ENCODE measurements around the gene RPL19.
"Not testable (repeated sequence)": the region's sequence is repeated elsewhere in the genome, so short reads cannot be mapped to it uniquely, and the experiment has no call there.

The RPL19 gene

DNA sequence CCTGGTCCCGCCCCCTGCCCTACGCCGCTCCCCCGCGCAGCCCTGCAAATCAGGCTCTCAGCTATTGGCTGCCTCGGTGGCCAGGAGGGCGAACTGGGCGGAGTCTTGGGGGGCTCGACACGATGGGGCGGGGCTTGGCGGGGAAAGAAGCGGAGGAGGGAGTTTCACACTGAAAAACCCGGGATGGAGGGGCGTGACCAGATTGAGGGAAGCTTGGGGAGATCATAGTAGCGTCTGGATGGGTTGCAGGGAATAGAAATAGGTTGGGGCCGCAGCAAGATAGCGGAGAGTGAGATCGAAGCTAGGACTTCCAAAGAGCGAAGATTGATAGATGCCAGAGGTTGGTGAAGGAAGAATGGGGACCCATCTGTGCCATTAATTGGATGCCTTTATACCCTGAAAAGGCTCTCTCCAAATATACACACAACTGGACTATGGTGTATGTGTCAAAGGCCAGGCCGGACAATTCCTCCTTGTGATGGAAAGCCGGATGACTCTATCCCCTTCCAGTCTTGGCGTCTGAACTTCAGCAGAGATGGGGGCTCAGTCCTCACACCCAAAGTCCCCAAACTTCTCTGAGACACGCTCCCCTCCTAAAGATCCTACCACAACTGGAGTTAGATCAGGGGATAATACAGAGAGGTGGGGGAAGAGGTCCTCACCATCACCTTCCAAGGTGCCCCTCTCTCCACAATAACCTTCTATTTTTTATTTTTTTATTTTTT lies 26.0 kb downstream of the RPL19 start:
- no peak for DNase-seq

DNA sequence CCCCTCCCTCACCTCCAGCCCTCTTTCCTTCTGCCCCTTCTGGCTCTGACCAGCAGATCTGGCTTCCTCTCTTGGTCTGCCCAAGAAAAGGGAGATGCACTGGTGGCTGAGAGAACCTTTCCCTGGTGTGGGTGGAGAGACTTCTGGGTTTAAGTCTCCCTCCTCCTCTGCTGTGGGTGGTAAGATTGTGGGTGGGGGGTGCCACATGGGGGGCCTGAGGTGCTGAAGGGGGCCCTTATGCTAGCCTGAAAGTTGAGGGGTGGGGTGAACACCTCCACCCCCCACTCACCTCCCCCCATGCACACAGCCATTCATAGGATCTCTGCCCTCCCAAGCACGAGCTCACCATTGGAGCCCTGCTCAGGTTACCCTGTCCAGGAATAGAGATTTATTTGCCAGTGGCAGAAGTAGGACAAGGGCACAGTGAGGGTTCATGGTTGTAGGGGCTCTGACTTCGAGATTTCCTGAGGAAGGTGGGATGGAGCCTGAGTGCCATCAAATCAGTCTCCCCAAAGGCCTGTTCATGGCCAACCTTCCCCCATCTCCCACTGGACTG lies 27.4 kb downstream of the RPL19 start:
- DNase-seq: no peak

DNA sequence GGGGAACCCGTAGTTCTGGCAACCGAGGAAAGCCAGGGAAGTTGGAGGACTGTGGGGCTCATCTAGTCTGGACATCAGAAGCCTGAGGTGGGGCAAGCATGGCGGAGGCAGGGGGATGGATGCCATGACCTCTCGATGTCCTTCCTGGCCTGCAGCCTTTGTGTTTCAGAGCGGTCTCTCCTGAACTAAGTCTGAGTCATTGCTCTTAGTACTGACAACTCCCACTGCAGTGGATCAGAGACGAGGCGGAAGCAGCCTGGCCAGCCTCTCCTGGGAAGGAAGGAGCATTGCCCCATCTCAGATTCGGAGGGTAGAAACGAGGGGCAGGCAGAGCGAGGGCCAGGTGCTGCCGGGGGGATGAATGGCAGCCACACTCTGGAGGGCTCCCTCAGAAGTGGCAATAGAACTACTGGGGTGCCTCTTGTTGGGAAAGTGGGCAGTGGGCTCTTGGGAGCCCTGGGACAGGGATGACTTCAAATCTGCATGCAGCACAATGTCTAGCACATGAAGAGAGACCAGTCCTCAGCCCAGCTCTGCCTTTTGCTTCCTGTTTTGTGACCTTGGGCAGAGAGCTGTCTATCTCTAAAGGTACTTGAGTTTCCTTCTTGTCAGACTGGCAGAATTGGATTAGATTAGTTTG lies 29.3 kb downstream of the RPL19 start:
- peak; percentile 77 for DNase-seq

DNA sequence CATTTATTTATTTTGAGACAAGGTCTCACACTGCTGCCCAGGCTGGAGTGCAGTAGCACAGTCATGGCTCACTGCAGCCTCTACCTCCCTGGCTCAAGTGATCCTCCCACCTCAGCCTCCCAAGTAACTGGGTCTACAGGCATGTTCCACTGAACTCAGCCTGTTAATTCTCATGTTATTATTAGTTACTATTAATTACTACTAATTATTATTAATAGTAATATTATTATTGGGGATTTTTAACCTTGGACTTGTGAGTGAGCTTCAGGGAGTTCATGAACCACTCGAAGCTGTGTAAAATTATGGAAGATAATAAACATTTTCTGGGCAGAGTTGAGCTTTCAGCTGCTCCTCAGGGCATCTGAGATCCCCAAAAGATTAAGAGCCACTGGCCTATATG lies 30.3 kb downstream of the RPL19 start:
- DNase-seq: no peak

DNA sequence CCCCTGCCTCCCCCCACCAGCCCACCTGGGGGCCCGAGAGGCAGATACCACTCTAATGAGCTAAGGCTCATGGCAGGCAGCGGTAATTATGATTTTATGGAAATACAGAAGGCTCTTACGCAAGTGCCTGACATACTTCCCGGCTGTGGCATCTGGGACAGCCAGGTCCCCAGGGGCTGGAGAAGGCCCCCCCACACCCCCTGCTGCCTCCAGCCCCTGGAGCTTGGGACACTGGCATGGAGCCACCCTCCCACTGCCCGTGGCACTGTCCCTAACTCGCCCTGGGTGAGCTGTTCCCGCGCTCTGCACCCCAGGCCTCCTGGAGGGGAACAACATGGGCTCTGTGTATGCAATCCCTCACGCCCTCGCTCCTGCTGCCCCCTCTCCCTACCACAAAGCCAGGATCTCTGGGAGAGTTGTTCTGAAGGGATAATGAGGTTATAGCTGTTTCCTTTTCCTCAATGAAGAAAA lies 31.0 kb downstream of the RPL19 start:
- no peak for DNase-seq

DNA sequence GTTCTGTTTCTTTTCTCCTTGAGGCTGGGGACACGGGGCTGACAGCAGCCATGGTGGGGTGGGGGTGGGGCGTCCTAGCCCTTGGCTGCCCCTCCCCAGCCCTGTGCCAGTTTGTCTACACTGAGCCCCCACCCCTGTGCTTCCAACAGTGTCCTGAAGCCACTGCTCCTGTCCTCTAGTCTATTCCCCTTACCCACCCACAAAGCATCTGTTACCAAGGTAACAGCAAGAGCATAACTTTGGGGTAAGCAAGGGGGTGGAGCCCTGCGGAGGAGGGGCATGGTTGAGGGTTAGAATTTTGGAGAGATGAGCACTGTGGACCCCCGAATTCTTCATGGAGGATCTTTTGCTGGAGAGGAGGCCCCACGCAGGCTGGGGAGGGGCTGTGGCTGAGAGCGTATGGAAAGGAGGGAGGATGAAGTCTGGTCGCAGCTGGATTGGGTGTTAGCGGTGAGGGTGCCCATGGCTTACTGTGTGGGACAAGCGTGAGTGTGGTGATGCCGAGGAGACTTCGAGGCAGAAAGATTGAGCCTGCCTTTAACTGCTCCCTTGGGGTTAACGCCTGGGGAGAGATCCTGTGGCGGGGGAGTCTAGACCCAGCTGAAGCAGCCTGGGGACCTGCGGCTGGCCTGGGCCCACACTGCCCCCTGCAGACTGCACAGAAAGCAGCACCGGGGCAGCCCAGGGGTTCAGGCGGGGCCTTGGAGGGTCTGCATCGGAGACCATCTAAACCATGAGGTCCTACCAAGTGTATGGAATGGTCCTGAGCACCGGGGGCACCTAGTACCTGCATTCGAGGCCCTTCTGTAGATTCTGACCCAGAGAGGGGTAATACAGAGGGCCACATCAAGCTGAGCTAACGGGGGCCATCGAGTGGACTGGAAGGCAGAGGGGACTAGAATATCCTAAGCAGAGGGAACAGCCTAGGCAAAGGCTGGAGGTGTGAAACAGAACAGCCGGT lies 31.8 kb downstream of the RPL19 start:
- peak; percentile 62 for DNase-seq

DNA sequence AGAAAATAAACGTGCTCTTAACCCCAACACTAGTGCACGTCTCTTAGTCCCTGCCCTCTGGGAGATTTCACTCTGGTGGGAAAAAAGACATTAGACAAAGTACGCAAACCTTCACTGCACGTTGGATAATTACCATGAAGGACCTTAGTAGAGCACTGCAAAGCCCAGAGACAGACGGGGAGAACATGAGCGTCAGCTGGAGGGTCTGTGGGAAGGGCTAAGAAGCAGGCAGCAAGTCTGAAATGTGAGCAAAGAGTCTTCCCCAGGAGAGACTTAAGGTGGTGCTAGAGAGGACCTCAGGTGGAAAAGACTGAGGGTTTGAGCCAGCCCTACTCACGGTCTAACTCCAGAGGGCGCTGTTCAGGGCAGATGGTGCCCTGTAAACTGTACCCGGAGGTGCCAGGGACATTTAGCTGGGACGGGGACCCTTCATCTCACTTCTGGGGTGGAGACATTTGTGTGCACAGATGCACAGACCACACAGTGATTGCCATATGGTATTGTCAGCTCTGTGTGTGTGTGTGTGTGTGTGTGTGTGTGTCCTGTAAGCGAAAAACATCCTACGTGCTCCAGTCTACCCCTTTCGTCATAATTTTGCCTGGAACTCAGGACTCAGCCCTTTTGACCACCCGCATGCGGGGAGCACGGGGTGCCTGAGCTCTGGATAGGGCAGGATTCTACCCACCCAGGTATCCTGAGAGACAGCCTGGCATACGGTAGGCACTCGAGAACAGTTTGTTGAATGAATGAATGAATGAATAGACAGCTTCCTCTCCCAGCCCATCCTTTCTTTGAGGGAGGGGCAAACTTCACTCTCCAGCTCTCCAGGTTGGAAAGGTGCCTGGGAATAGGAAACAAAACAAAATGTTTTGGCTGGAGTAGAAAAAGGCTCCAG lies 35.7 kb downstream of the RPL19 start:
- DNase-seq: peak; percentile 40

DNA sequence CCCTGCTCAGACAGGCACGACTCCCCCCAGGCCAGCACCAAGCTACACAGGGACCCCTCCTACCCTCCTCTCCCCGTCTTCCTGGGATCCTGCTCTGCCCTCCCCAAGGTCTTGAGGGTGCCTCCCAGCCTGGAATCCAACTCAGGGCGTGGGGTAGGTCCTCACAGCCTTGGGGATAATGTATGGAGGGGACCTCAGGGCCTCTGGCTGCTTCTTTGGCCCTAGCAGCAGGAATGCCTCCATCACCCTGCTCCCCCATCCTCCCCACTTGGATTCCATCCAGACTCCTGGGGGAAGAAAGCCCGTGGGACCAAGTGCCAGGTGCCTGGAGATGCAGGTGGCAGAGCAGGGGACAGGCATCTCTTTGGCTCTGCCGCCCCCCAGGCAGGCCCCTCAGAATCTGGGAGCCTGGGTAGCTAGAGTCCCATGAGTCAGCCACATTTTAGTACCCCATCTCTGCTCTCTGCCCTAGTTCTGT lies 36.4 kb downstream of the RPL19 start:
- DNase-seq: no peak

DNA sequence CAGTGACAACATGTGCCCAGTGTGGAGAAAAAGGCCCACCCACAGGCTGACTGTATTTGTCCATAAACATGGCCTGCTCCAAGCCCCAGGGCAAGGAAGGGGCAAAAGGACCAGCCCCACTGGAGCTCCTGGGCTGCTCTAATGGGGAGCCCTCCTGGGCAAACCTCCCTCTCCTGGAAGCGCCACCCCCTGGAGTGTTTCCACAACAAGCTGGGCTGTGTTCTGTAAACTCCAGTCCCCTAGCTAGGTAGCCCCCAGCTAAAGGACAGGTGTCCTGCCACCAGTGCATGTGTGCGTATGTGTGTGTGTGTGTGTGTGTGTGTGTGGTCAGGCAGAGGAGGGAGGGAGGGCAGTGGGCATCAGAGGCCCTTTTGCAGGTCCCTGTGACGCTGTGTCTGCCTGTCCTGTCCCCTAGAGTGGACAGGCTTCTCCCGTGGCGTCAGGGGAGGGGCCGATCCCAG lies 36.9 kb downstream of the RPL19 start:
- DNase-seq: no peak

DNA sequence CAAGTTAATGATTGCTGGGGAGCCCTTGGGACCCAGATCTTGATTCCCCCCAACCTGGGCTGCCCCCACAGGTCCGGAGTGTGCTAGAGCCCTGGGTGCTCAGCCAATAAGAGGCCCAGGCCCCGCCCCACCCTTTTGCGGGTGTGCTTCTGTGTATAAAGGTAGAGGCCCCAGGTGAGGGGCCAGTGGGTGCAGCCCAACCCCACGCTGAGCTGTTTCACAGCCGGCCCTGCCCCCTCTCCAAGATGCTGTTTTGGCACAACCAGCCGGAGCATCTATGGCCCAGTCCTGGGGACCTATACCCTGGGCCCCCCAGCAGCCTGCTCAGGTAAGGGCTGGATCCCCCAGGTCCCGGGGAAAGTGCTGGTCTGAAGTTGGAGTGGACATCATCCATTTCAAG lies 37.5 kb downstream of the RPL19 start:
- no peak for DNase-seq

DNA sequence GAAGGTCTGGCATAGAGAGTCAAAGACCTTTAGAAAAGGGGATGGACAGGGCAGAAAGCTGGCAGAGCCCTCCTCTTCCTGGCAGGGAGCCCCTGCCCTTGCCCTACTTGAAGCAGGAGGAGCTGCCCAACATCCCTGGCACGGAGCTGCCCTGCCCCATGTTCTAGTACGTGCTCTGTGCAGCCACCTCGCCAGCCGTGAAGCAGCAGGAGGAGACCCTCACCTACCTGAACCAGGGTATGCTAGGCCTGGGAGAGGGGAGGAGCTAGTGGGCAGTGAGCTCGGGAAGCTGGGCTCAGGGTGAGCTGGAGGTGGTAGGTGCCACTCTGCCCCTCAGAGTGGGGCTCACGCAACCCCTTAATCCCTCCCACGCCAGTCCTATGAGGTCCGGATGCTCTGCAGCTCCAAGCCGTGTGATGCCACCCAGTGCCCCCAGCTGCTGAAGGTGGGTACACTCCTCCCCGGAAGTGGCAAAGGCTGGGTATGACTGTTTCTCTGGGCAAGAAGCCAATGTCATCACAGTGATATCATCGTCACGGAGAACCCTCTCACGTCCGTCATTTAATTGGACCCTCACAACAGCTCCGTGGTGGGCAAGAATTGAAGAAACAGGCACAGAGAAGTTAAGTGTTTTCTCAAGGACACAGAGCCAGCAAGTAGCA lies 38.4 kb downstream of the RPL19 start:
- peak; percentile 21 for DNase-seq

DNA sequence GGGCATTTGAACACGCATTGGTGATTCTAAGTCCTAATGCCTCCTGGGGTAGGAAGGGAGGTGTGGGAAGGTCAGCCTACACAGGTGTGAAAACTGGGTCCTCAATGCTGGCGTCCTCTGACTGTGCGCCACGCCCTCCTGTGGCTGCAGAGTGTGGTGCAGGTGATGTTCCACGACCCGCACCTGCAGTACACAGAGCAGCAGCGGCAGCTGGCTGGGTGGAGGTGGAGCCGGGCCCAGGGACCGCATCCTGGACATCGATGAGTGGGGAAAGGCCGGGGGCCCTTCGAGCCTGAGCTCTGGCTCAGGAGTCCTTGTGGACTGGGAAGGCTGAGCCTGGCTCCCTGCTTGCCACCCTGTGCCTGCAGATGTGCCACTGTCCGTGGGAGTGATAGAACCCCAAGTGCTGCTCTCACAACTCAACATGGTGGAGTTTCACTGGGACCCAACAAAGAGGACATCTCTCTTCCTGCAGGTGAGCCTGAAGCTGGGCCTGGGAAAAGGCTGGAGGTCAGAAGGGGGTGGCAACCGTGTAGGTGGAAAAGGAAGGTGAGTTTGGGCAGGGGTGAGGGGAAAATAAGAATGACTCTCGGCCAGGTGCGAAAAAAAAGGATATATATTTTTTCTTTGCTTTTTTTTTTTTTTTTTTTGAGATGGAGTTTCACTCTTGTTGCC lies 39.7 kb downstream of the RPL19 start:
- DNase-seq: no peak

DNA sequence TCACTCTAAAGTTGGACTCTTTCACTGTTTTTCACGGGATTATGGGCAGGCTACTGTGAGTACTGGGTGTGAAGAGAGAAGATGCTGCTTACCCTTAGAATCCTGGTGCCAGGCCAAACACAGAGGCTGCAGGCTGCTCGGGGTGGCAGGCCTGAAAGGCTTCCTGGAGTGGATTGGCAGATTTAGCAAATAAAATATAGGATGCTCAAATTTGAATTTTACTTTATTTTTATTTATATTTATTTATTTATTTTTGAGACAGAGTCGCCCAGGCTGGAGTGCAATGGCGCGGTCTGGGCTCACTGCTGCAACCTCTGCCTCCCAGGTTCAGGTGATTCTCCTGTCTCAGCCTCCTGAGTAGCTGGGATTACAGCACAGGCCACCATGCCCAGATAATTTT lies 40.5 kb downstream of the RPL19 start:
- DNase-seq: no peak

DNA sequence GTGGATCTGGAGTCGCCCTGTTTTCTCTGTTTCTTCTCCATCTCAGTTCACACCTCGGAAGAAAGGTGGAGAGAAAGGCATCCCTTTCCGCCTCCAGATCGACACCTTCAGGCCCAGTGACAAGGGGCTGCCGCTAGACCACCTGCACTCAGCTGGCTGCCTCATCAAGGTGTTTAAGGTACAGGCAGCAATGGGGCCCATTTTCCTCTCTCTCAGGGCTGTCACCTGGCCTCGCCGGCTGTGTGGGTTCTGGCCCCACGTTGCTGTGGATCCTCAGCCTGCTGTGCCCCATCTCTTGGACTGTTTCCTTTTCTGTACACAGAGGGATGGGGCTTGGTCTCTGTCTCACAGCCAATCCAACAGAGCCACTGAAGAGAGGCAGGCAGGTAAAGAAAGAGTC lies 43.1 kb downstream of the RPL19 start:
- no peak for DNase-seq

DNA sequence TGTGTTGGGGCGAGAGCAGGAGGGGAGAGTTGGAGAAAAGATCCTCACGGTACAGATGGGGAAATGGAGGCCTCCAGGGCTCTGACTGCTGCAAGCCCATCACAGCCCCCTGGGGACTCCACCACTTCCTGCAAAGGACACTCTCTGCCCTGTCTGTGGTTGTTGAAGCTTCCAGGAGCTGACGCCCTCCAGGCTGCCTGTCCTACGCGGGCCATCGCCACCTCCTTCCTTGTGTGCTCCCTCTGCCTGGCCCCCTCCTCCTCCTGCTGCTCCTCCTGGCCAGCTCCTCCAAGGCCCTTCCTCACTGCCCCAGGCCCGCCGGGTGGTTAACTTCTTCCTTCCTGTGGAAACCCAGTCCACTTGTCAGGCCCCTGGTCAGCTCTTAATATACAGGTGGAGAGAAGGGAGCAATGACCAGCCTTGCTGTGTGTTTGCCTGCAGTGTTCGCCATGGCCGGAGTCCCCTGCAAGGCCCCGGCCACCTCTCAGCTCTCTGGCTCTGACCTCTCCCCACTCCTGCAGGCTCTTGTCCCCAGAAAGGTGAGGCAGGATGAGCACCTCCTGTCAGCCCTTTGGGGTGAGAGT lies 44.0 kb downstream of the RPL19 start:
- DNase-seq: peak; percentile 15

DNA sequence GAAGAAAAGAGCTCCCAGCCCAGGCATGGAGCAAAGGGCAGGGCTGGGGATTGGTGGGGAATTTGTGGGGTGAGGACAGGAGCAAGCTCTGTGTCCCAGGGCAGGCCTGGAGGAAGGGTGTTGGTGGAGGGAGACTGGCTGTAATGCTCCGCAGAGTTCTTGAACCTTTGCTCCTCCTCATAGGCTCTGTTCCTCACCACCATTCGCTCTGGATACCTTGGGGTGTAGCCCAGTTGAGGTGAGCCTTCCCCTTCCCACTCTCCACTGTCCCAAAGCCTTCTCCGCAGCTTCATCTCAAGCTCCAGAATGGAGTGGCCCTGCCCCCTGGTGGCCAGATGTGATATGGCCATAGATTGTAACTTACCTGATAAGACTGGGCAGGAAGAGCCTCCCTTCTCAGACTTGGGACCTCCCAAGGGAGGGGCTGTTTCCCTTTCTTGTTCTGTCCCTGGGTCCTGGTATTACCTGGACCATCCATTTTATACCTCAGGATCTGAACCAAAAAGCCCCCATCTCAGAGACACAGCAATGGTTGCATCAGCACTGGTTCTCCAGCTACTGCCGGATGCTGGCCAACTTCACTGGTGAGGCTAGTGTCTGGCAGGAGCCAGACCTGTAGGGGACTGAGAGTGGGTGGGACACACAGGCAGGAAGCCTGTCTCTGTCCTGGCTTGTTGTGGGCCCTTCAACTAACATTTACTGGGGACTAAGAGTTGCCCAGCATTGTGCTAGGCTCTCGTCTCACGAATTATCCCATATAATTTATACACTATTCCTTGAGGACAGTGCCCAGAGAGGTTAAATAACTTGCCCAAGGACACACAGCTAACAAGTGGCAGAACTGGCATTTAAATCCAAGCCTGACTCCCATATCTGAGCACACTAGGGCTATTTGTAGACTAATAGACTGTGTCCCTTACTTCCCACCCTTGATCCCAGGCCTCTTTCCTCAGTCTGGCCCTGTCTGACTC lies 44.8 kb downstream of the RPL19 start:
- DNase-seq: peak; percentile 69

DNA sequence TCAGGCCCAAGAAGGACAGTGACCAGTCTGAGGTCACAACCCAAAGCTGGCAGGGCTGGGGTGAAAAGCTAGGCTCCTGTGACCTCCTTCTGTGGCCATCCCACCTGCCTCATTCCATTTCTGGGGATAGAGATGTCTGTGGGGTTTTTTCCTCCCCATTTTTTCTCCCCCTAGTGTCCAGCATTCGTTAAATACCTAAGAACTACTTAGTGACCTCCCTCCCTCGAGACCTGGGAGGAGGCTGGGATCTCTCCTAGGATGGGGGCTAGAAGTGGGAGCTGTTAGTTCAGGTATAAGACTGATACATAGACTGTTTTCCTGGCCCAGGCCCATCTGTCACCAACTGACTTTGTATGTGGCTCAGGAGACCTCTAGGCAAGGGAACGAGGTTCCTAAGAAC lies 46.2 kb downstream of the RPL19 start:
- no peak for DNase-seq

DNA sequence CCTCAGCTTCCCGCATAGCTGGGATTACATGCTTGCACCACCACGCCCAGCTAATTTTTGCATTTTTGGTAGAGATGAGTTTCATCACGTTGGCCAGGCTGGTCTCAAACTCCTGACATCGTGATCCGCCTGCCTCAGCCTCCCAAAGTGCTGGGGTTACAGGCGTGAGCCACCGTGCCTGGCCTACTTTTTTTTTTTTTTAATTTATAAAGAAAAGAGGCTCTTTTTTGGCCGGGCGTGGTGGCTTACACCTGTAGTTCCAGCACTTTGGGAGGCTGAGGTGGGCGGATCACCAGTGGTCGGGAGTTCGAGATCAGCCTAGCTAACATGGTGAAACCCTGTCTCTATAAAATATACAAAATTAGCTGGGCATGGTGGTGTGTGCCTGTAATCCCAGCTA lies 50.0 kb downstream of the RPL19 start:
- DNase-seq: not testable (repeated sequence)

DNA sequence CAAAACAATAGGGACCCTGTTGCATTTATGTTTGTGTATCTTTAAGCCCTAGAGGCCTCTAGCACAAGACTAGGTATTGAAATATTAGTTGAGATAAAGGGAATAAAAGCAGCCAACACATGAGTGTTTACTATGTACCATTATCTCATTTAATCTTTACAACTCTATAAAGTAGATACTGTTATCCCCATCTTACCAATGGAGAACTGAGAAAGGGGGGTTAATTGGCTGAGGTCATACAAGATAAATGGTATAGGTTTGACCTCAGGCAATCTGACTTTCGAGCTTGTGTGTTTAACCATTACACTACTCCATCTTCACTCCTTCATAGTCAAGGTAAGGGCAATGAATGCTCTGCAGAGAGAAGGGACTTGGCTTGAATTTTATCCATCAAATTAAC lies 51.9 kb downstream of the RPL19 start:
- DNase-seq: no peak

Measured in MV-4-11 (cell line).